ENCODE data around the gene RNF186. TPM values are rescaled to one million over a fixed set of nuclear protein-coding genes. Genes with fewer than 3 reads are reported as not detected.

Gene RNF186
- total RNA-seq, 1 experiment from 2014 or later = not detected

GRCh38 chr1:19800076-19800804 is 14.8 kb downstream of the RNF186 start:
- Mint-ChIP-seq H3K36me3 (ENCODE audit: insufficient read depth, unreplicated experiment) (peaks cover 15% of the 10 kb centered on the region), H3K27ac (ENCODE audit: low read depth, unreplicated experiment) (peak overlapping the region; percentile 75), H3K4me3 (ENCODE audit: unreplicated experiment) (peak overlapping the region; percentile 88), H3K9me3 (ENCODE audit: unreplicated experiment) (no peaks in the 10 kb centered on the region), H3K27me3 (ENCODE audit: insufficient read depth, unreplicated experiment) (no peaks in the 10 kb centered on the region), H3K4me1 (ENCODE audit: insufficient read depth, unreplicated experiment) (peaks cover 21% of the 10 kb centered on the region)
- POLR2A ChIA-PET = interaction anchor here (0.6 kb wide), 1 partner anchor 18 kb away, joined by 4 read pairs; no protein-coding TSS in a partner anchor
- DNase-seq (ENCODE audit: unreplicated experiment) = peak; percentile 62
- TF ChIP-seq CTCF (IDR thresholded peaks at IDR 0.05; ENCODE audit: unreplicated experiment) = no peak
- CTCF ChIA-PET = no interaction called here
- no TSS peak for BruUV-seq (replicated peaks)
- intact Hi-C loops (cut with micrococcal nuclease) = no loop called here

- intact Hi-C loops (cut with micrococcal nuclease) = no loop called here
- peaks cover 20% of the 10 kb centered on the region for H3K36me3 Mint-ChIP-seq (ENCODE audit: insufficient read depth, unreplicated experiment)
Observed at GRCh38 chr1:19799230-19800075, 15.6 kb downstream of the RNF186 start, which contains the start of gene TMCO4. TMCO4 (minus strand) TSS chr1:19799916; CDS start chr1:19780758, 19,158 bp downstream.

GRCh38 chr1:19798486-19799229 is 16.4 kb downstream of the RNF186 start:
- no peaks in the 10 kb centered on the region for H3K9me3 Mint-ChIP-seq (ENCODE audit: unreplicated experiment)
- no peaks in the 10 kb centered on the region for H3K27me3 Mint-ChIP-seq (ENCODE audit: insufficient read depth, unreplicated experiment)
- ChIA-PET CTCF (interaction anchor here (0.7 kb wide), 1 partner anchor 586 kb away, joined by 3 read pairs; no protein-coding TSS in a partner anchor), POLR2A (interaction anchor here (0.7 kb wide), 1 partner anchor 83 kb away, joined by 5 read pairs; the partner anchor contains the start of gene OTUD3)
- no peak for TF ChIP-seq CTCF (IDR thresholded peaks at IDR 0.05; ENCODE audit: unreplicated experiment)
- H3K4me1 Mint-ChIP-seq (ENCODE audit: insufficient read depth, unreplicated experiment) = peaks cover 21% of the 10 kb centered on the region
- peak overlapping the region; percentile 73 for H3K27ac Mint-ChIP-seq (ENCODE audit: low read depth, unreplicated experiment)
- H3K36me3 Mint-ChIP-seq (ENCODE audit: insufficient read depth, unreplicated experiment) = peaks cover 28% of the 10 kb centered on the region
- no peak for DNase-seq (ENCODE audit: unreplicated experiment)
- TSS peak; percentile 46 for BruUV-seq (replicated peaks)
- intact Hi-C loops (cut with micrococcal nuclease) = no loop called here
- peak overlapping the region; percentile 88 for H3K4me3 Mint-ChIP-seq (ENCODE audit: unreplicated experiment)

More at GRCh38 chr1:19799230-19800075, 15.6 kb downstream of the RNF186 start, which contains the start of gene TMCO4:
- TF ChIP-seq CTCF (IDR thresholded peaks at IDR 0.05; ENCODE audit: unreplicated experiment) = peak; percentile 33
- no peaks in the 10 kb centered on the region for H3K27me3 Mint-ChIP-seq (ENCODE audit: insufficient read depth, unreplicated experiment)
- no TSS peak for BruUV-seq (replicated peaks)
- peaks cover 21% of the 10 kb centered on the region for H3K4me1 Mint-ChIP-seq (ENCODE audit: insufficient read depth, unreplicated experiment)
- ChIA-PET CTCF (interaction anchor here (0.7 kb wide), 1 partner anchor 585 kb away, joined by 3 read pairs; no protein-coding TSS in a partner anchor), POLR2A (interaction anchor here (0.6 kb wide), 1 partner anchor 19 kb away, joined by 4 read pairs; no protein-coding TSS in a partner anchor)
- peak within 1 kb of the TSS; percentile 75 for H3K27ac Mint-ChIP-seq (ENCODE audit: low read depth, unreplicated experiment)
- no peaks in the 10 kb centered on the region for H3K9me3 Mint-ChIP-seq (ENCODE audit: unreplicated experiment)
- H3K4me3 Mint-ChIP-seq (ENCODE audit: unreplicated experiment) = peak within 1 kb of the TSS; percentile 88
- peak; percentile 49 for DNase-seq (ENCODE audit: unreplicated experiment)
